Measurements from ENCODE around the gene KCNG2.

DNA sequence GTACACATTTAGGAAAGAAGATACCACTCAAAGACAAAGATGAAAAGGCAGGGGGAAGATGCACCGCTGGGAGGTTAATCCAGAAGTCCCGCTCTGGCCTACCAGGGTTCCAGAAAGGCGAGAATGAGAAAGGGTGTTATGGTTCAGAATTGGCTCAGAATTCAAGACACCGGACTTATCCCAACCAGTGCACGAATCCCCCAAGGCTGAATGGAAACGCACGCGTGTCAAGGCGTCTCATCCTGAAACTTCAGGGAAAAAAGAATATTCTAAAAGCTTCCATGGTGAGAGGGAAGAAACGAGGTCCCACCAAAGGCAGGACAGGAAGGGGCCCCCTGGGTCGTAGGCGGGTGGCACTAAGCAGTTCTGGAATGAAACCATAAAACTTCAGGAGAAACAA is 81.8 kb downstream of the KCNG2 start:
- TF ChIP-seq, protein P1, sequence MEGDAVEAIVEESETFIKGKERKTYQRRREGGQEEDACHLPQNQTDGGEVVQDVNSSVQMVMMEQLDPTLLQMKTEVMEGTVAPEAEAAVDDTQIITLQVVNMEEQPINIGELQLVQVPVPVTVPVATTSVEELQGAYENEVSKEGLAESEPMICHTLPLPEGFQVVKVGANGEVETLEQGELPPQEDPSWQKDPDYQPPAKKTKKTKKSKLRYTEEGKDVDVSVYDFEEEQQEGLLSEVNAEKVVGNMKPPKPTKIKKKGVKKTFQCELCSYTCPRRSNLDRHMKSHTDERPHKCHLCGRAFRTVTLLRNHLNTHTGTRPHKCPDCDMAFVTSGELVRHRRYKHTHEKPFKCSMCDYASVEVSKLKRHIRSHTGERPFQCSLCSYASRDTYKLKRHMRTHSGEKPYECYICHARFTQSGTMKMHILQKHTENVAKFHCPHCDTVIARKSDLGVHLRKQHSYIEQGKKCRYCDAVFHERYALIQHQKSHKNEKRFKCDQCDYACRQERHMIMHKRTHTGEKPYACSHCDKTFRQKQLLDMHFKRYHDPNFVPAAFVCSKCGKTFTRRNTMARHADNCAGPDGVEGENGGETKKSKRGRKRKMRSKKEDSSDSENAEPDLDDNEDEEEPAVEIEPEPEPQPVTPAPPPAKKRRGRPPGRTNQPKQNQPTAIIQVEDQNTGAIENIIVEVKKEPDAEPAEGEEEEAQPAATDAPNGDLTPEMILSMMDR (IDR thresholded peaks at IDR 0.05), result no peak
- TF ChIP-seq POLR2AphosphoS5 (IDR thresholded peaks at IDR 0.05) (no peak), POLR2A (IDR thresholded peaks at IDR 0.05; ENCODE audit: low read depth) (no peak)
